GM10266 (cell line): ENCODE results near the gene BPIFB1.

ENCODE experiments used
- DNase-seq: peaks from one replicate; pipeline ENCODE4 v3.0.0; 2012; ENCODE audit errors: extremely low spot score
- TF ChIP-seq, protein P1 (sequence below): IDR thresholded peaks from 2 replicates; pipeline ENCODE4 v1.5.1; 2012; ENCODE audit warnings: mild to moderate bottlenecking, low read depth; ENCODE audit not compliant: control insufficient read depth, insufficient read depth; ENCODE audit errors: missing control alignments

BPIFB1 gene

GRCh38 chr20:33345342-33345741, 62.3 kb downstream of the BPIFB1 start:
- DNase-seq = no peak
- TF ChIP-seq, protein P1, sequence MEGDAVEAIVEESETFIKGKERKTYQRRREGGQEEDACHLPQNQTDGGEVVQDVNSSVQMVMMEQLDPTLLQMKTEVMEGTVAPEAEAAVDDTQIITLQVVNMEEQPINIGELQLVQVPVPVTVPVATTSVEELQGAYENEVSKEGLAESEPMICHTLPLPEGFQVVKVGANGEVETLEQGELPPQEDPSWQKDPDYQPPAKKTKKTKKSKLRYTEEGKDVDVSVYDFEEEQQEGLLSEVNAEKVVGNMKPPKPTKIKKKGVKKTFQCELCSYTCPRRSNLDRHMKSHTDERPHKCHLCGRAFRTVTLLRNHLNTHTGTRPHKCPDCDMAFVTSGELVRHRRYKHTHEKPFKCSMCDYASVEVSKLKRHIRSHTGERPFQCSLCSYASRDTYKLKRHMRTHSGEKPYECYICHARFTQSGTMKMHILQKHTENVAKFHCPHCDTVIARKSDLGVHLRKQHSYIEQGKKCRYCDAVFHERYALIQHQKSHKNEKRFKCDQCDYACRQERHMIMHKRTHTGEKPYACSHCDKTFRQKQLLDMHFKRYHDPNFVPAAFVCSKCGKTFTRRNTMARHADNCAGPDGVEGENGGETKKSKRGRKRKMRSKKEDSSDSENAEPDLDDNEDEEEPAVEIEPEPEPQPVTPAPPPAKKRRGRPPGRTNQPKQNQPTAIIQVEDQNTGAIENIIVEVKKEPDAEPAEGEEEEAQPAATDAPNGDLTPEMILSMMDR = no peak

DNA sequence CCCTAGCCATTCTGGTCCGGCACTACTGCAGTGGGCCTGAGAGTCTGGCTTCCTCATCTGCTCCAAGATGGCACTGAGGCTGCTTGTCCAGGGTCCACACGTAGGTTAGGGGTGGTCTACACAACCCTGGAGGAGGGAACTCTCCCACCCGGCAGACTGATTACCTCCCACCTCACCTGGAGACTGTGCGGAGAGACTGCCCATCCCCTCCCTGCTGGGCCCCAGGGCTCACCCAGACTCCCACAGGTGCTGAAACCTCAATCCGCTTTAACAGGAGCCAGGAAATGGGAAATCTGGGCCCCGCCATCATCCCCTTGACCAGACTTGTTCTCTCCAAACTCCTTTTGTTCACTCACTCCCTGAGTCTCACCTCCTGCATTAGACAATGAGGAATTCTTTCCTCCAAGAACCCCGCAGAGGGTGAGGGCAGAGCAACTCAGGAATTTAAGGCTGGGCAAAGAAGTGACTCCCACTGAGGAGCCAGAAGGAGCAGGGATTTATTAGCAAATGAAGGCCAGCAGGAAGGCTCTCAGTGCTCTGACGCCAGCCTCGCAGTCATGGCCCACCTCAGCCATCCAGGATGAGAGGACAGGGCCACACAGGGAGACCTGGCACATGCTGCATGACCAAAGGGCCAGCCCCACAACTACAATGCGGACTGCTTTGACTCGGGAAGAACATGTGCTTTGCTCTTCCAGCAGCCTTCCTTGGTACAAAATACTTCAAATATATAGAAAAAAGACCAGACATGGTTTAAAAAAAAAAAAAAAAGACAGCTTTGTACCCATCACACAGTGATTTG, 65.3 kb downstream of the BPIFB1 start:
- no peak for DNase-seq
- TF ChIP-seq, protein P1 = no peak

DNA sequence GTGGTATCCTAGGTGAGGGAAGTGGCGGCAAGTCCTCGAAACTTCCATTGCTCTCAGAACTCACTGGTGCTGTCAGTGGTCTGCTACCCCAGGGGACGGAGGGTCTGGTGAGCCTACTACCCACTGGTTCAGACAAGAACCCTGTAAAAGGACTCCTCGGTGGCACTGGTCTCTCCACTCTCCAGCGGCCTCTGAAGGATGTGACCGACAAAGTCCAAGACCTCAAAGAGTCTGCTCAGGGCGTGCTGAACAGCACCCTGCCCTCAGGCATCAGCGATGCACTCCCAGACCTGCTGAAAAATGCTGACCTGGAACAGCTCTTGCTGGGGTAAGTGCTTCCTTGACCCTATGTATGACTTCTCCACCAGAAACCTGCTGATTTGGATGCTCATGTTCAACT, 66.5 kb downstream of the BPIFB1 start:
- TF ChIP-seq, protein P1 = no peak
- DNase-seq = no peak

DNA sequence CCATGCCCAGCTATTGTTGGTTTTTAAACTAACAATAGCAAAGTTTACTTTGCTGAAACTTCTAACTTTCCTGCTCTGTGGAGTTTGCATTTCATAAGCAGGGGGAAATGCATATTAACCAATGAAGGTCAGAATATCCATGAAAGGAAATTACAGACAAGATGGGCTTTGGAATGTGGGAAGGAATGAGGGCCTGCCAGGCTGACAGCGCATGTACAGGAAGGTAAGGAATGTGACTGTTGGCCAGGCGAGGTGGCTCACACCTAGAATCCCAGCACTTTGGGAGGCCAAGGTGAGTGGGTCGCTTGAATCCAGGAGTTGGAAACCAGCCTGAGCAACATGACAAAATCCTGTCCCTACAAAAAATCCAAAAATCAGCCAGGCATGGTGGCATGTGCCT, 68.7 kb downstream of the BPIFB1 start:
- no peak for DNase-seq
- TF ChIP-seq, protein P1 = no peak

- TF ChIP-seq, protein P1 = no peak
- DNase-seq = no peak
These were observed 69.4 kb downstream of the BPIFB1 start for GRCh38 chr20:33352258-33353012.

DNA sequence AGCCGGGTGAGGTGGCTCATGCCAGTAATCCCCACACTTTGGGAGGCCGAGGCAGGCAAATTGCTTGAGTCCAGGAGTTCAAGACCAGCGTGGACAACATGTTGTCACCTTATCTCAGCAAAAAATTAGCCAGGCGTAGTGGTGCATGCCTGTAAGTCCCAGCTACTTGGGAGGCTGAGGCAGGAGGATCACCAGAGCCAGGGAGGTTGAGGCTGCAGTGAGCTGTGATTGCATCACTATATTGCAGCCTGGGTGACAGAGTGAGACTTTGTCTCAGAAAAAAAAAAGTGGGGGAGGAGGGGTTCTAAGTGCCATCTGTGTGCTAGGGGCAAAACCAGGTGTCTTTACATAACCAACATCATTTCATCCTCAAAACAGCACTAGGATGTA, 70.0 kb downstream of the BPIFB1 start:
- DNase-seq = no peak

More for the DNA sequence above, 70.0 kb downstream of the BPIFB1 start:
- TF ChIP-seq, protein P1 = no peak
